ENCODE data around the gene LRFN2.

The LRFN2 gene

DNA sequence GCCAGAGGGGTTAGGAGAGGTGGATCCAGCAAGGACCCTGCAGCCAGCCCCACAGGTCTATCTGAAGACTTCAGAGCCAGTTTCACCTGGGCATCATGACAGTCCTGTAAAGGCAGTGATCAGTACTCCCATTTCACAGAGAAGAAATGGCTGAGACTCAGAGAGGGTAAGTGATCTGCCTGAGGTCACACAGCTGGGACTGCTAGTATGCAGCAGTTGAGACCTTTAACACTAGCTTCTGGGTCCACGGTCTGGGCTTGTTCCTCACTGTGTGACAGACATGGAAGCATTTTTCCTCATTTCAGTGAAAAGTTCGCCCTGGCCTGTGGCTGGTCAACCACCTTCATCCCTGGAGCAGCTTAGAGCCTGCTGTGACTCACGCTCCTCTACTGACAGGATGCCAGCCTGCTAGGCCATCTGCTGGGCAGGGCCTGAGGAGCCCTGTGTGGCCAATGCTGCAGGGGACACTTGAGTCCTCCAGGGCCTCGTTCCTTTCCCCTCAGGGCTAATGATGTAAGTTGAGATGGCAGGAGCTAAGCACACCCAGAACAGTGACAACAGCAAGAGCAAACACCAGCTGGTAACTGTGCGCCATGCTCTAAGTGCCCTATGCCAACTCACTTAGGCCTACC lies 192.0 kb downstream of the LRFN2 start:
- no peak for DNase-seq

DNA sequence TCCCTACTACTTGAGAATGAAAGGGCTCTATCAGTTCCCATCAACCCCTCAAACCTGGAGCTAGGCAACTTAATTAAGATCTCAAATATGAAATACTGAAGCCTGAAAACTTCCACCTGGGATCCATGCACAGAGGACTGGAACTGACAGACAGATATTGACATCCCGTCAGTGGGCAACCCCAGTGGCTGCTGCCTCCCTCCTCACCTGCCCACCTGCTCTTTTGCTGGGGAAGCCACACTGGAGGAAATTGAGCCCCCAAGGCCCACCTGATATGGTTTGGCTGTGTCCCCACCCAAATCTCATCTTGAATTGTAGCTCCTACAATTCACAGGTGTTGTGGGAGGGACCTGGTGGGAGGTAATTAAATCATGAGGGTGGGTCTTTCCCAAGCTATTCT lies 192.8 kb downstream of the LRFN2 start:
- no peak for DNase-seq

DNA sequence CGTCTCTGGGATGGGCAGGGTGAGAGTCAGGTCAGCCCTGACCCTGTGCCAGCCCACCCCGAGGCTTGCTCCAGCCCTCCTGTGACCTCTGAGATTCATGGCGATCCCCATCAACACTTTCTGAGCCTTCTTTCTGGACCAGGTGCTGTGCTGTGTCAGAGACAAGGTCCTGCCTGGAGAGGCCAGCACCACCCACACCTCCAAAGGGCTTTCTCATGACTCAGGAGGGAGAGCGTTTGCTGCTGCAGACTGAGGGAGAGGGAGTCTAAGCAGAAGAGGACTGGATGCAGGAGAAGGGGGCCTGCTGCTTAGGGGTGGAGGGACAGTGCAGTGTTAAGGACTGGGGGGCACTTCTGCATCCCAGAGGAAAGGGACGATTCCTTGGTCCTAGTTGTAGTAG lies 193.5 kb downstream of the LRFN2 start:
- DNase-seq: no peak

DNA sequence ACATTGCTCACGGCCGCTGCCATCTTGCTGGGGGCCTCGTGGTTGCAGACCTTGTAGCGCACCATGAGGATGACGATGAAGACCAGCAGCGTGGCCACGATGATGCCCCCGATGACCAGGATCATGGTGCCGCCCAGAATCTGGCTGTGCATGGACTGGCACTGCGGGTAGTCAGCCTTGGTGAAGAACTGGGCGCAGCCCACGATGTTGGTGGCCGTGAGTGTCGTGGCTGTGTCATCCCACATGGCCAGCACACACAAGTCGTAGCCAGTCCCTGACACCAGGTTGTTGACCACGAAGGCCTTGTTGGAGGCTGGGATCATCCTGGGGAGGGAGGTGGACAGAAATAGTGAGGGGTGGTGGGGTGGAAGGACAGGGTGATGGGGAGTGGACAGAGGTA lies 194.6 kb downstream of the LRFN2 start:
- no peak for DNase-seq

DNA sequence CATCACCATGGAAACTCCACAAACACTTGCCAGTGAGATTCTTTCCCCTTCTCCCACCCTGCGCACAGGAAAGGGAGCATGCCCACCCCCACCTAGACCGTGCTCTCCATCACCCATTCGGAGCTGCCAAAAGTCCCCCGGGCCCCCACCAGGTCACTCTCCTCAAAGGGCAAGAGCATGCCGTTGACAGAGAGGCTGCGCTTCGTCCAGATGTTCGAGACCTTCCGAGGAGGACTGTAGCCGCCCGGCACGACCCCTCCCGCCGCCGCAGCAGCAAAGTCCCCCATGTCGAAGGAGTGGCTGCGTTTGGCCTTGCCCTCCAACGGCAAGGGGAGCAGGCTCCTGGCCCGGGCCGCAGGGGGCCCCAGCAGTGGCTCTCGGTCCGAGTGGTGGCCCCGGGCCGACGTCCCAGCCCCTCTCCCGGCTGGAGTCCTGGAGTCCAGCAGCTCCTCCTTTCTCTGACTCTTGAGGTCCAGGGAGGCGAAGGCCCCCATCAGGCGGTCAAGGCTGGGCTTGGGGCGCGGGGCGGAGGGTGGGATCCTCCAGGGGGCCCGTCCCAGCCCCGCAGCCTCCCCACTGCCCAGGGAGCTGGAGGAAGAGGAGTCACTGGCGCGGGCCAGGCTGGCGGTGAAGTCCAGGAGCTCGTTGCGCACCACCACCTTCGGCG lies 195.2 kb downstream of the LRFN2 start:
- no peak for DNase-seq

DNA sequence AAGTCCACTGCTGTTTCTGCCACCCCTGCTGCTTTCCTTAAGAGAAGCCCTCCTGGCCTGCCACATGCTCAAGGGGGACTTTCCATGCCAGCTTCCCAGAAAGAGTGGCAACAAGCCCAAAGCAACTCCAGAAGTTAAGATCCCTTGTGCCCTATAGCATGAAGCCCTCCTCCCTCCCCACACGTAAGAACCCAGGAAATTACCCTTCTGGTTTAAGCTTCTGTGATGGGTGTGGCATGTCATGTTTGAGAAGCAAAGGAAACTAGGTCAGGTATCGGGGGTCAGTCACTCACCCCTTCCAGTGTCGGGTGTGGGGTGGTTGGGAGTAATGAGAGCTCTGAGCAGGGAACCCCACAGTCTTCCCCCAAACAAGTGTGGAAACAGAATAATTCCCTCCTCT lies 196.1 kb downstream of the LRFN2 start:
- no peak for DNase-seq

DNA sequence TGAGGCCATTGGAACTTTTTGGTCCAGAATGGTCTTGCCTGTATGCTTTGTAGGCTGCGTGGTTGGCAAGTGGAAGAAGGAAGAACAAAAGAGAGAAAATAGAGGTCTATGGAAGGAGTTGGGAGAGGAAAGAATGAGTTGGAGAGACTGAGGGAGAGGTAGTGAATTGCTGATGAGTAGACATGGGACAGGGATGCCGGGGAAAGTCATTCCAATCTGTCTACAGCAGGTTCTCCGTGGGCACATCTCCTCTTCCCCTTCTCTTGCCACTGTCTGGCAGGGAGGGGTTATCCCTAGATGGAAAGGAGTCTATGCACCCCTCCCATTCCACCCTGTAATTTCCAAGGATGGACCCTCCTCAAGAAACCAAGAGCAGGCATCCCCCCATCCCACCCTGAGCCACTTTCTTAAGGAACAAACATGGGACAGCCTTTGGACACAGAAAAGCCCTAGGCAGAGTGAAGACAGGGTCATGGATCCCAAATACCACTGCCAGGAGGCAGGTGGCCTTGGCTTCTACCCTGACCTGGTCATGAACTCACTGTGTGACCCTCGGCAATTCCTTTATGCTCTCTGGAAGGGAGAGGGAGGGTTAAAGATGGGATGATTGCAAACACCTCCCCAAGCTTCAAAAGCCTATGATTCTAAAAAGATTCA lies 196.9 kb downstream of the LRFN2 start:
- no peak for DNase-seq

DNA sequence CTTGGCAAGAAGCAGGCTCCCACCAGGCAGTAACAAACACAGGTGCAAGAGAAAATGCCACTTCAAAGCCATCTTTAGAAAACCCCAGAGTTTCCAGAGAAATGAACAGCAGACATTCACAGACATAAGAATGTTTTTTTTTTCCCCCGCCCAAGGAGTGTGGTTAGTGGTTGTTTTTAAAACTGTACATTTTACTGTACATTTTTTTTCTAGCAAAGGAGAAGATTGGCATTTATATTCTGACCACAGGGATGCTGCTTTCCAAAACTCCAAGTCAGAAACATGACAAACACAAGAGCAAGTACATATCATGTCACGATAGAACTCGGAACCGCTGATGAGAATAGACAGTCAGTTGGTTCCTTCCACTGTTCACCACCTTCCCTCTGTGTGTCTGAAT lies 197.9 kb downstream of the LRFN2 start:
- DNase-seq: no peak

DNA sequence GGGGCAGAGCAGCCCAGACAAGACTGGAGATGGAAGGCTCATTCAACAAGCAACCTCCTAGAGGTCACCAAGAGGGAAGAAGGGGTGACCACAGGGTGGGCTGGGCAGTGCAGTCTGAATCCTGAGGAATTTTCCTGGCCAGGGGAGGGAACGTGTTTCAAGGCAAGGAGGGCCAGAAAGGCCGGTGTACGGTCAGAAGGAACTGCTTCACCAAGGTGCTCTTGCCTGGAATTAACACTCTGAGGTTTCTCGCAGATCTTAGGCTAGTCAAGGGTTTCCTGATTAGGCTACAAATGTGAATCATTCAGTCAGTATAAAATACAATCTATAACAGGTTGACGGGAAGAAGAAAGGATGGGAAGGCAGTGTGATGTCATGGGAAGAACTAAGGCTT lies 199.3 kb downstream of the LRFN2 start:
- no peak for DNase-seq

DNA sequence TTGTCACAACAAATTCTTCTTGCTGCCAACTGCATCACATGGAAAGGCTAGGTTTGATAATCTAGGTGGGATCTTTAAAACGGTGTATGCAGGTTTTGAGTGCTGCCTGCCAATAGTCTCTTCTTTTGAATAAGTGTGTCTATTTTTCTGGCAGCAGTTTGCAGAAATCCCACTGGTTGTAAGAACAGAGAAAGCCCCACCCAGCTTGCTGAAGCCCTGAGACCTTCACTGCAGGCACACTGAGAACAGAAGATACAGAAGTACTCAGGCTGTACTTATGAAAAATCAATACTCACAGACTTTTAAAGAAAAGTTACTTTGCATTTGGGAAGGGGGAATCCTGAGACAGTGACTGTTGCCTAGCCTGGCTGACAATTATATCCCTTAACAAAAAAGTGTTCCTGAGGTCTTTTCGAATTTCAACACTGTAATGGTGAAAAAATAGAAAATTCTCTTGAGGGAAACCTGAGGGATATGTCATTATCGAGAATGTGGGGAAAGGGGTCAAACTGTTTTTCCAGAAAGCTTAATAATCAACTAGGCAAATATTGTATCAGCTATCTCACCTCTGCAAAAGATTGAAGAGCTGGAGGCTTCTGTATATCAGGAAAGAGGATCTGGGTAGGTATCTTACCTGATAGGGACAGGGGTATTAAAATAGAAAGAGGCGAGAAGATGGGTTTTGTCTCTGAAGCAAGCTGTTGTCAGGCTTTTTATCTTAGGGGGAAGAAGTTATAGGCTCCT lies 199.9 kb downstream of the LRFN2 start:
- no peak for DNase-seq

DNA sequence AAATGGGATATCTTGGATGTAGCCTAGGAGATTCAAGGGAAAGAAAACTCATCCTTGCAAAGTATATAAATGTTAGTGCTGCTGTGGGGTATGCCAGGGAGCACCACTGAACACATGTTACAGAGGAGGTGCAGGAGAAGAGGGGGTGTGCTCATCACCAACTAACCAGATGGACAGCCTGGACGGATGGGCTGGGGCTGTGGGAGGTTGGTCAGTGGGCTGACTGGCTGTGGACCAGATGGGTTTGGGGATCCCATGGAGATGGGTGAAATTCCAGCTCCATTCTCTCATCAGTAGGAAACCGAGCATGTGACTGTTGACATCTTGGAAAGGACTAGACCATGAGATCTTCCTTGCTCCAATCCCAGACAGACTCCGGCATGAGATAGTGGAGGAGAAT lies 201.0 kb downstream of the LRFN2 start:
- no peak for DNase-seq

DNA sequence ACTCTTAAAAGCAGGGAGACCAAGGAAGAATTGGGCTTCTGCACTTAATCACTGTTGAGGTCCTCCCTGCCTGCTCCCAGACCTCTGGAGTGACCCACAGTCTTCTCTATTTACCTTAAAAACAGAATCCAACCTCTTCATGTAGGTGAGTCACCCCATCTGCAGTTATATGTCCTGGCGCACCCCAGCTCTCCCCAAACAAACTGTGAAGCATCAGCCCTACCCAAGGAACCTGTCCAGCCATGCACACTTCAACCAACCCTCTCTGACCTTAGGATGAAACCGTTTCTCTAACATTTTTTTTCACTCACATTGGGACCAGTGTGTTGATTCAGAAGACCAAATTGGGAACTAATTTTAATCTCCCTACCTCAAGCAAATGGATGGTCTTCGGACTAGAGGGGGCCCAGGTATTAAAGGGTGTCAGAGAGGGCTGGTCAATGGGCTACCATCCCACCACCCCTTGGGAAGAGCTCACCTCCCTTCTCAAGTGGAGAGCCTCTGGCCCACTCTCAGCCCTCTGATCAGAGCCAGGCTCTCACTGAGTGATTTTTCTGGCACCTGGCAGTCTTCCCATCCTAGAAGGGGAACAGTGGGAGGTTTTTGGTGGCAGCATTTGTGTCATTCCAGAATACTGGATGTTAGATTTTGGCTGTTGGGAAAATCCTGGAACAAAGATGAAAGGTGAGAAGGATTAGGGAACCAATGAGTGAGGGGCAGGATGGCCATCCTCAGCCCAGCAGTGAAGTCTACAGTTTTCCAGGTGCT lies 203.6 kb downstream of the LRFN2 start:
- no peak for DNase-seq

DNA sequence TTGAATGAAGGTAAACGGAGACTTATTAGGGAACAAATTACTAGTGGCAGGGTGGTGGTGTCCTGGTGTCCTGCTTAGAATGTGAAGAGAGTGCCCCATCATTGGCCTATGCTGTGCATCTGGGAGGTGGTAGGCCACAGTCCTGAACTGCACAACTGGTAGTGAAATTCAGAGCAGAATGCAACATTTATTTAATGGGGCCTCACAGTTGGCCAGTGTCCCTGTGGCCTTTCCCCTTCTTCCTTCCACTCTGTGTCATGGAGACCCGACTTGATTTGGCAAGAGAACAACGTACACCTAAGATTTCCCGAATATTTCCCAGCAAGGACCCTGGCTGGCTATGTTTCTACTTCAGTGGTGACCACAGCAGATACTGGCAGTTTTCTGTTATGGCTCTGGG lies 206.9 kb downstream of the LRFN2 start:
- no peak for DNase-seq

DNA sequence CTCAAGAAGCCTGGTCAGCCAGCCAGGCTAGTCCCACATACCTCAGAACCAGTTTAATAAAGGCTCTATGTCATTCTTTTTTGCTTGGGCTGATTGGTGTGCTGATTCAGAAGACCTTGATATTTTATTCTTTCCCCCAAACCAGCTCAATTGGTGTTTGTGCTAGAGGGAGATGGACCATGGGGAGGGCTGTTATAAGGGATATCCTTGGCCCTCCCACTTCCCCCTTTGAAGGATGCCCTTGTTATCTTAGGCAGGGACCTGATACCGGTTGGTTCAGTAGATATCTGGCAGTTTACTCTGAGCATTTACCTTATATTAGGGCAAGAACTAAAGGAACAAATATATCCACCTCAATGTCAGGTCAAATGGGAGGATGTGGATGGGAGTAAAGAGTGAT lies 207.4 kb downstream of the LRFN2 start:
- DNase-seq: no peak

DNA sequence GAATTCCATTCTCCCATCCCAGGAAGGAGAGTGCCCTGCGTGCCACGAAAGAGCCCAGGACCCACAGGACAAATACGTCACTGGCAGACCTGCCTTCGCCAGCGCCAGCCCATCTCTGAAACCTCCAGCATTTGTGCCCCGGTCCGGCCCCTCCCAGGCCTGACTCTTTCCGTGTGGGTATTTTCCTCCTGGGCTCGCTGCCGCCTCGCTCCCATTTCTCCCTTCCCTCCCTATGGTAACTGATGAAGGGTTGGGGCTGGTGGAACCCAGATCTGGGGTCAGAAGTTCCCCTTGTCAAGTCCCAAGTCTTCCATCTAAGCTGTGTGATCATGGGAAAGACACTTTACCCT lies 208.5 kb downstream of the LRFN2 start:
- no peak for DNase-seq

DNA sequence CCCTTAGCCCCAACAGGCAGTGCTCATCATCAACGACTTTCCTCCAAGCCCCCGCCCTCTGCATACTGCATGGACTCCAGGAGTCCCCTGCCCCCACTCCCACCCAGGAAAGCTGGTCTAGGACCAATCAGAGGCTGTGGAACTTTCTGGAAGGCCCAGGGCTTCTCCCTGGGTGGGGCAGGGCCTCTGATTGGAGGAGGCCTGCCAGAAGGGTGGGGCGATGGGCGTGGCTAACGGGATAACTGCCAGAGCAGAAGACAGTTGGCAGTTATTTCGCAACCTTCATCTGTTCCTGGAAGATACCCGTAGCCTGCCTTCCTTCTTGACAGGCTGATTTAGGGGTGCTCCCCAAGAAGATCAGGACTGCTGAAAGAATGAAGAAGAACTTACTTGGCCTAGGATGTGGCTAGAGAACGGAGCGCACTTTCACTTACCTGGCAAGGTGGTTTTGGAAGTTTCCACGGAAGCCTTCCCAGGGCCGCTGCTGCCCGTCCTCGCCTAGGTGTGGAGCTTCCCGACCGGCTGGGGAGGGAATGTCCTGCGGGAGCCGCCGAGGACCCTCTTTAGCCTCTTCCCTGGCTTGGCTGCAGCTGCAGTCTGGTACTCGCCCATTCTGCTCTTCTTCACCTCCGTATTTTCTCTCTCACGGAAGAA lies 209.0 kb downstream of the LRFN2 start:
- DNase-seq: no peak

DNA sequence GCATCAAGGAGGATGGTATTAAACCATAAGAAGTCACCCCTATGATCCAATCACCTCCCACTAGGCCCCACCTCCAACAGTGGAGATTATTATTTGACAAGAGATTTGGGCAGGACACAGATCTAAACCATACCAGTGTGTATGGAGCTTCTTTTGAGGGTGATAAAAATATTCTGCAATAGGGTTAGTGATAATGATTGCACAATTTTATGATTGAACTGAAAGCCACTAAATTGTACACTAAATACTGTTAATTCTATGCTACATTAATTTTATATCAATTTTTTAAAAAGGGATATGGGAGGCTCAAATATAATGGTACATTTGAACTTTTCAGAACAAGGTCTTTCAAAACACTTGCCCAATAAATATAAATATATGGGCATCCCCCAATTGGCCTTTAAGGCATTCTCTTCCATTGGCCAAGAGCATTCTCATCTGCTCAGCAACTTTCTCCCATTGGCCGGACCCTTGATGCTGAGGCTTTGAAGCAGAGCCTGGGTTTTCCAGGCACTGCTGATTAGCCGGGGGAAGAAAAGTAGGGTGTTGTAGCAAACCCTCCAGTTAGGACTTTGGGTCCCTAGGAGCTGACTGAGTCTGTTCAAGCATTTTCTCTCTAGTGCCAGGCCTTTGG lies 209.9 kb downstream of the LRFN2 start:
- no peak for DNase-seq

DNA sequence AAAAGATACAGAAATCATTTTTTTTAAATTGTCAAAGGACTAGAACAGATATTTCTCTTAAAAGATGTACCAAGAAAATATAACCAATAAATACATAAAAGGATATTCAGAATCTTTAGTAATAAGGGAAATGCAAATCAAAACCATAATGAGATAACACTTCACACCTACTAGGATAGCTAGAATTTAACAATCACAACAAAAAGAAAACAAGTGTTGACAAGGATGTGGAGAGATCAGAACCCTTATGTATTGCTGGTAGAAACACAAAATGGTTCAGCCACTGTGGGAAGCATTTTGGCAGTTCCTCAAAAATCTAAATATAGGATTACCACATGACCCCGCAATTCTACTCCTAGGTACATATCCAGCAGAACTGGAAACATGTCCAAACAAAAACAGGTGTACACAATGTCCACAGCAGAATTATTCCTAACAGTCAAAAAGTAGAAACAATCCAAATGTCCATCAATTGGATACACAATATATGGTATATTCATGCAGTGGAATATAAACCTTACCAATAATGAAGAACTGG lies 211.0 kb downstream of the LRFN2 start:
- no peak for DNase-seq

DNA sequence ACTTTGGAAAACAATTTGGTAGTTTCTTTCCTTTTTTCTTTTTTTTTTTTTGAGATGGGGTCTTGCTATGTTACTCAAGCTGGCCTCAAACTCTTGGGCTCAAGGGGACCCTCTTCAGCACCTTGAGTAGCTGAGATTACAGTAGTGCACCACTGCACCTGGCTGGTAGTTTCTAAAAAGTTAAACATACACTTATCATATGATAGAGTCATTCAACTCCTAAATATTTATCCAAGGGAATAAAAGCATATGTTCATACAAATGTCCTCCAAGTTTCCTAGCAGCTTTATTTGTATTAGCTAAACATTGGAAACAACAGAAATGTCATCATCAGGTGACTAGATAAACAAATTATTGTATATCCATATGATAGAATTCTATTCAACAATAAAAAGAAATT lies 213.9 kb downstream of the LRFN2 start:
- DNase-seq: no peak

DNA sequence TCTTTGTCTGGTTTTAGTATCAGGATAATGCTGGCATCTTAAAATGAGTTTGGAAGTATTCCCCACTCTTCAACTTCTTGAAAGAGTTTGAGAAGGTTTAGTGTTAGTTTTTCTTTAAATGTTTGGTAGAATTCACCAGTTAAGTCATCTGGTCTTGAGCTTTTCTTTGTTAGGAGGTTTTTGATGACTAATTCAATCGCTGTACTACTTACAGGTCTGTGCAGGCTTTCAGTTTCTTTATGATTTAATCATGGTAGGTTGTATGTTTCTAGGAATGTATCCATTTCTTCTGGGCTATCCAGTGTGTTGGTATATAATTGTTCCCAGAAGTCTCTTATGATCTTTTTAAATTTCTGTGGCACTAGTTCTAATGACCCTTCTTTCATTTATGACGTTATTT lies 215.5 kb downstream of the LRFN2 start:
- no peak for DNase-seq

DNA sequence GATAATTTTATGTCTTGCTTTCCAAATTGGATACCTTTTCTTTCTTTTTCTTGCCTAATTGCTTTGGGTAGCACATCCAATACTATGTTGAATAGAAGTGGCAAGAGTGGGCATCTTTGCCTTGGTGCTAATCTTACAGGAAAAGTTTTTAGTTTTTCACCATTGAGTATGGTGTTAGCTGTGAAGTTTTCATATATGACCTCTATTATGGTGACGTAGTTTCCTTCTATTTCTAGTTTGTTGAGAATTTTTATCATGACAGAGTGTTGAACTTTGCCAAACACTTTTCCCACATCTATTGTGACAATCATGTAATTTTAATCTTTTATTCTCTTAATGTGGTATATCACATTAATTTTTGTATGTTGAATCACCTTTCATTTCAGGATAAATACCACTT lies 216.1 kb downstream of the LRFN2 start:
- no peak for DNase-seq

DNA sequence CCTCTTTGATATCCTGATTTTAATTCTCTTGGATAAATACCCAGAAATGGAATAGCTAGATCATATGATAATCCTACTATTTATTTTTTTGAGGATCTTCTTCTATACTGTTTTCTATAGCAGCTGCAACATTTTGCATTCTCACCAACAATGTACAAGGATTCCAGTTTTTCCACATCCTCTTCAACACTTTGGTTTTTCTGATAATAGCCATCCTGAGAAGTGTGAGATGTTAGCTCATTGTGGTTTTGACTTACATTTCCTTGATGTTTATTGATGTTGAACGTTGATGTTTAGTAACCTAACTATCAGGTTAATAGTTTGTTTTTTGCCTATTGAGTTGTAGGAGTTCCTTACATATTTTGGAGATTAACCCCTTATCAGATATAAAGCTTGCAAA lies 217.3 kb downstream of the LRFN2 start:
- DNase-seq: no peak

Measured in activated effector memory CD4-positive, alpha-beta T cell treated with Interleukin-2 at 50 U/mL for 16 hours (primary cell).